Ovary (tissue), 3 donors: ENCODE measurements around the gene AP1B1.

Experiments
- CTCF ChIP-seq, 3 donors: fragments of 450-650 bp in 2 of 3; fragments of 200-600 bp in 1 of 3; IDR thresholded peaks; one replicate each; pipeline versions ENCODE4 v1.5.1 to v1.8.0; 2016 to 2022; ENCODE audit warnings: antibody characterized with exemption in 3 of 3, mild to moderate bottlenecking in 1 of 3
- POLR2A ChIP-seq: fragments of 450-650 bp; IDR thresholded peaks from one replicate; pipeline ENCODE4 v1.6.1; 2017; ENCODE audit warnings: antibody characterized with exemption, mild to moderate bottlenecking, moderate library complexity
- donor health status: DM: no; HTN: no; CAD: no.

GRCh38 chr22:29310065-29310862 is 78.1 kb downstream of the AP1B1 start:
- TF ChIP-seq CTCF (IDR thresholded peaks at IDR 0.05) (no peak), POLR2A (no peak)
